ENCODE results near the gene GNB1. TPM values are rescaled to one million over a fixed set of nuclear protein-coding genes. Genes with fewer than 3 reads are reported as not detected.

The GNB1 gene
- total and polyA plus RNA-seq, 3 donors from 2014 or later: 223 to 256 (median 240) TPM

DNA sequence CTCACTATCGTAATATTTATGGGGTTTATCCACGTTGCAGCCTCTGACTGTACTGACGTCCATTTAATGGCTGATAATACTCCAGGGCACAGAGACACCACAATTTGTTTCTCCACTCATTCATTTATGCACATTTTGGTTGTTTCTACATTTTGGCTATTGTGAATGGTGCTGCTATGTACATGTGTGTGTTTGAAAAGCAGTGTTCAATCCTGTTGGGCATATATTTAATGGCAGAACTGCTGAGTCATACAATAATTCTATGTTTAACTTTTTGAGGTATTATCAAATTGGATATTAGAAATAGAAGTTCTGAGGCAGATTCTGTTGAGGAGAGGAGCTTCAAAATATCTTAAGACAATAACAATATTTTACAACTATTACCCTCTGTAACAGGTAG is 73.7 kb downstream of the GNB1 start:
- H3K27me3 ChIP-seq: no peaks in the 10 kb centered on the region
- TF ChIP-seq, protein P1, sequence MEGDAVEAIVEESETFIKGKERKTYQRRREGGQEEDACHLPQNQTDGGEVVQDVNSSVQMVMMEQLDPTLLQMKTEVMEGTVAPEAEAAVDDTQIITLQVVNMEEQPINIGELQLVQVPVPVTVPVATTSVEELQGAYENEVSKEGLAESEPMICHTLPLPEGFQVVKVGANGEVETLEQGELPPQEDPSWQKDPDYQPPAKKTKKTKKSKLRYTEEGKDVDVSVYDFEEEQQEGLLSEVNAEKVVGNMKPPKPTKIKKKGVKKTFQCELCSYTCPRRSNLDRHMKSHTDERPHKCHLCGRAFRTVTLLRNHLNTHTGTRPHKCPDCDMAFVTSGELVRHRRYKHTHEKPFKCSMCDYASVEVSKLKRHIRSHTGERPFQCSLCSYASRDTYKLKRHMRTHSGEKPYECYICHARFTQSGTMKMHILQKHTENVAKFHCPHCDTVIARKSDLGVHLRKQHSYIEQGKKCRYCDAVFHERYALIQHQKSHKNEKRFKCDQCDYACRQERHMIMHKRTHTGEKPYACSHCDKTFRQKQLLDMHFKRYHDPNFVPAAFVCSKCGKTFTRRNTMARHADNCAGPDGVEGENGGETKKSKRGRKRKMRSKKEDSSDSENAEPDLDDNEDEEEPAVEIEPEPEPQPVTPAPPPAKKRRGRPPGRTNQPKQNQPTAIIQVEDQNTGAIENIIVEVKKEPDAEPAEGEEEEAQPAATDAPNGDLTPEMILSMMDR (IDR thresholded peaks at IDR 0.05): no peak
- no peak for TF ChIP-seq POLR2A (IDR thresholded peaks at IDR 0.05)
- WGBS, 2 donors: 70 to 83% methylated on average over 3 of the region's 3 CpGs
- intact Hi-C loops (cut with DNase I; ENCODE audit: low total_unique reads): no loop called here
- no peak overlapping the region for H3K27ac ChIP-seq
- no peaks in the 10 kb centered on the region for H3K36me3 ChIP-seq (ENCODE audit: low read depth, missing control alignments)
- DNase-seq: no peak
- H3K4me3 ChIP-seq: no peak overlapping the region
- no peaks in the 10 kb centered on the region for H3K9me3 ChIP-seq
- no peaks in the 10 kb centered on the region for H3K4me1 ChIP-seq

DNA sequence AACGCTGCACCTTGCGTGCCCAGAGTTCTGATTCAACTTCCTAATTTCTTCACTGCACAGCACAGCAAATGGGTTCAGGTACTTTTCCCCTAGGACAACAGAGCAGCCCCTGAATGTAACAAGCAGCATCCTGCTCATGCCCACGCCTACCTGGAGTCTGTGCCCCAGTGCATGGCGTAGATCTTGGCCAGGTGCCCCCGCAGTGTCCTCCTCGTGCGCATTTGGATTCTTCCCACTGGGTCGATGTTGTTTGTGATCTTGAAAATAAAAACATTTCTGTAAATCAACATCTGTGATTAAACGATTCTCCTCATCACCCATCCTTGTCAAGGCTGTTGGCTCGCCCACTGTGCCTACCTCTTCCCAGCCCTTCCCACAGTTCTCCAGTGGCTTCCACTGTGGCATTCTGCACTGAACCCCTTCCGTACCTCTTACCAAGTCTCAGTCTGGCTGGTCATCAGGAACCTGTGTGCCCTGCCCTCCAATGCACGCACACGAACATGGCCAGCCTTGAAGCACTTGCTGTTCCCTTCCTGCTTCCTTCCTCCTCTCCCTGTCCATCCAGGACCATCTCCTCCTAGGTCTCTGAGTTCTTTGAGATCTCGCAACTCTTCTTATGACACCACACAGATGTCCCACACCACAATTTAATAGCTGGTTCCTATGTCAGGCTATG is 75.1 kb downstream of the GNB1 start:
- Histone ChIP-seq H3K36me3 (ENCODE audit: low read depth, missing control alignments) (no peaks in the 10 kb centered on the region), H3K4me3 (no peak overlapping the region), H3K4me1 (no peaks in the 10 kb centered on the region), H3K9me3 (no peaks in the 10 kb centered on the region), H3K27ac (no peak overlapping the region), H3K27me3 (no peaks in the 10 kb centered on the region)
- no peak for TF ChIP-seq POLR2A (IDR thresholded peaks at IDR 0.05)
- TF ChIP-seq, protein P1 (IDR thresholded peaks at IDR 0.05): no peak
- 91 to 92% methylated on average over 14 of the region's 14 CpGs for WGBS, 2 donors
- intact Hi-C loops (cut with DNase I; ENCODE audit: low total_unique reads): no loop called here
- DNase-seq: no peak

DNA sequence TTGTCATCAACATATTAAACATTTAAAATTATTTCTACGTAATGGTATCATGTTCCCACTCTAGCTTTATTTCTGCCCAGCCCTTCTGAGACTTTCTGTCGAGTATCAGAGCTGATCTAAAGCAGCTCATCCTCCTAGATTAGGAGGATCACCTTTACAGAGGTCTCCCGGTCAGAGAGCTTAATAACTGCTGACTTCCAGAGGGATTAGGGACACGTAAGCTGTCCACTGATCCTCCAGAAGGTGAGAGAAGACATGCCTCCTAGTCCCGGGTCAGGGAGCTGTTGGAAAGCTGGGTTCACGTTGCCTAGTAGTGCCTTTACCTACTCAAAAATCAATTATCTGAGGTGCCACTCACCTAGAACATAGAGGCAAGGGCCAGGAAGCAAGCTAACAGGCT is 81.4 kb downstream of the GNB1 start:
- Histone ChIP-seq H3K9me3 (no peaks in the 10 kb centered on the region), H3K27ac (no peak overlapping the region), H3K27me3 (no peaks in the 10 kb centered on the region), H3K36me3 (ENCODE audit: low read depth, missing control alignments) (no peaks in the 10 kb centered on the region), H3K4me3 (no peak overlapping the region), H3K4me1 (no peaks in the 10 kb centered on the region)
- TF ChIP-seq, protein P1 (IDR thresholded peaks at IDR 0.05): no peak
- TF ChIP-seq POLR2A (IDR thresholded peaks at IDR 0.05): no peak
- 88 to 95% methylated on average over 6 of the region's 6 CpGs for WGBS, 2 donors
- intact Hi-C loops (cut with DNase I; ENCODE audit: low total_unique reads): no loop called here
- DNase-seq: no peak

DNA sequence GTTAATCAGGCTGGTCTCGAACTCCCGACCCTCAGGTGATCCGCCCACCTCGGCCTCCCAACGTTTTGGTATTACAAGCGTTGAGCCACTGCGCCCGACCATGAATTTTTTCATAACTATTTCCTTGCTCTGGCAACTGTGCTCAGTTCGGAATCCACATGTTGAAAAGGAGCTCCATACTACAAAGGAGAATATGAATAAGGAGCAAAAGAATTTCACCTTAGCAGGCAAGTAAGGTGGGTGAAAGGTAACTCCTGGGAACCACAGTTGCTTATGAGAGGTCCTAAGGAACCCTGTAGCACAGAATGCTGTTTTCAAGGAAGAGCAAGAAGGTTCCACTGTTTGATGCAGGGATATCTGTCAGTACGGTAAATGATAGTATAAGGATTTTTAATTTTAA is 82.7 kb downstream of the GNB1 start:
- no peaks in the 10 kb centered on the region for H3K9me3 ChIP-seq
- H3K4me1 ChIP-seq: no peaks in the 10 kb centered on the region
- intact Hi-C loops (cut with DNase I; ENCODE audit: low total_unique reads): no loop called here
- no peaks in the 10 kb centered on the region for H3K27me3 ChIP-seq
- DNase-seq: no peak
- H3K36me3 ChIP-seq (ENCODE audit: low read depth, missing control alignments): no peaks in the 10 kb centered on the region
- 90 to 92% methylated on average over 10 of the region's 10 CpGs for WGBS, 2 donors
- H3K4me3 ChIP-seq: no peak overlapping the region
- TF ChIP-seq POLR2A (IDR thresholded peaks at IDR 0.05): no peak
- TF ChIP-seq, protein P1 (IDR thresholded peaks at IDR 0.05): no peak
- no peak overlapping the region for H3K27ac ChIP-seq

DNA sequence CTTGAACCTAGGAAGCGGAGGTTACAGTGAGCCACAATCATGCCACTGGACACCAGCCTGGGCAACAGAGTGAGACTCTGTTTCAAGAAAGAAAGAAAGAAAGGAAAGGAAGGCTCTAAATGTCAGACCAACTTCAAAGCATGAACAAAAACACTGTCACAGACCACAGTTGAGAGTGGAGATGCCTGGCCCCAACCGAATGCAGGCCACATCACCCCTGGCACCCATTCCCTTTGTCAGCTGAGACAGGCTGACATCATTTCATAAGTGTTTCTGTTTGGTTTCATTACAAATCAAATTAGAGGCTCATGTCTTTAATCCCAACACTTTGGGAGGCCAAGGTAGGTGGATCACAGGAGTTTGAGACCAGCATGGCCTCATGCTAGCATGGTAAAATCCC is 84.0 kb downstream of the GNB1 start:
- Histone ChIP-seq H3K4me1 (no peaks in the 10 kb centered on the region), H3K27me3 (no peaks in the 10 kb centered on the region), H3K27ac (no peak overlapping the region), H3K4me3 (no peak overlapping the region), H3K9me3 (no peaks in the 10 kb centered on the region), H3K36me3 (ENCODE audit: low read depth, missing control alignments) (no peaks in the 10 kb centered on the region)
- no peak for DNase-seq
- 72 to 88% methylated on average over 2 of the region's 2 CpGs for WGBS, 2 donors
- intact Hi-C loops (cut with DNase I; ENCODE audit: low total_unique reads): no loop called here
- TF ChIP-seq, protein P1 (IDR thresholded peaks at IDR 0.05): no peak
- no peak for TF ChIP-seq POLR2A (IDR thresholded peaks at IDR 0.05)

Data from testis (tissue), 3 donors.